ENCODE results near the gene DMXL2.
"Not testable (repeated sequence)": the region's sequence is repeated elsewhere in the genome, so short reads cannot be mapped to it uniquely, and the experiment has no call there.

DNA sequence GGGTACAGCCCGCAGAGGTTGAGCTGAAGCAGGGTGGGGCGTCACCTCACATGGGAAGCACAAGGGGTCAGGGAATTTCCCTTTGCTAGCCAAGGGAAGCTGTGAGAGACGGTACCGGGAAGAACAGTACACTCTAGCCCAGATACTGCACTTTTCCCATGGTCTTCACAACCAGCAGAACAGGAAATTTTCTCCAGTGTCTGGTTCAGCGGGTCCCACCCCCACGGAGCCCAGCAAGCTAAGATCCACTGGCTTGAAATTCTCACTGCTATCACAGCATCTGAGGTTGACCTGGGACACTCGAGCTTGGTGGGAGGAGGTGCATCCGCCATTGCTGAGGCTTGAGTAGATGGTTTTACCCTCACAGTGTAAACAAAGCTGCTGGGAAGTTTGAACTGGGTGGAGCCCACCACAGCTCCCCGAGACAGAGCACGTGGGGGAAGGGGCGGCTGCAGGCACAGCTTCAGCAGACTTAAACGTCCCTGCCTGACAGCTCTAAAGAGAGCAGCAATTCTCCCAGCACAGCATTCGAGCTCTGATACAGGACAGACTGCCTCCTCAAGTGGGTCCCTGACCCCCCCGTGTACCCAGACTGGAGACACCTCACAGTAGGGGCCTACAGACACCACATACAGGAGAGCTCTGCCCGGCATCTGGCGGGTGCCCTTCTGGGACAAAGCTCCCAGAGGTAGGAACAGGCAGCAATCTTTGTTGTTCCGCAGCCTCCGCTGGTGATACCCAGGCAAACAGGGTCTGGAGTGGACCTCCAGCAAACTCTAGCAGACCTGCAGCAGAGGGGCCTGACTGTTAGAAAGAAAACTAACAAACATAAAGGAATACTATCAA, 53.4 kb downstream of the DMXL2 start:
- TF ChIP-seq POLR2A (IDR thresholded peaks at IDR 0.05) = not testable (repeated sequence)
- TF ChIP-seq, protein P1, sequence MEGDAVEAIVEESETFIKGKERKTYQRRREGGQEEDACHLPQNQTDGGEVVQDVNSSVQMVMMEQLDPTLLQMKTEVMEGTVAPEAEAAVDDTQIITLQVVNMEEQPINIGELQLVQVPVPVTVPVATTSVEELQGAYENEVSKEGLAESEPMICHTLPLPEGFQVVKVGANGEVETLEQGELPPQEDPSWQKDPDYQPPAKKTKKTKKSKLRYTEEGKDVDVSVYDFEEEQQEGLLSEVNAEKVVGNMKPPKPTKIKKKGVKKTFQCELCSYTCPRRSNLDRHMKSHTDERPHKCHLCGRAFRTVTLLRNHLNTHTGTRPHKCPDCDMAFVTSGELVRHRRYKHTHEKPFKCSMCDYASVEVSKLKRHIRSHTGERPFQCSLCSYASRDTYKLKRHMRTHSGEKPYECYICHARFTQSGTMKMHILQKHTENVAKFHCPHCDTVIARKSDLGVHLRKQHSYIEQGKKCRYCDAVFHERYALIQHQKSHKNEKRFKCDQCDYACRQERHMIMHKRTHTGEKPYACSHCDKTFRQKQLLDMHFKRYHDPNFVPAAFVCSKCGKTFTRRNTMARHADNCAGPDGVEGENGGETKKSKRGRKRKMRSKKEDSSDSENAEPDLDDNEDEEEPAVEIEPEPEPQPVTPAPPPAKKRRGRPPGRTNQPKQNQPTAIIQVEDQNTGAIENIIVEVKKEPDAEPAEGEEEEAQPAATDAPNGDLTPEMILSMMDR (IDR thresholded peaks at IDR 0.05) = not testable (repeated sequence)
